ENCODE measurements around the gene MYH10. TPM values are rescaled to one million over a fixed set of nuclear protein-coding genes. Genes with fewer than 3 reads are reported as not detected.

Gene MYH10
- total and polyA plus RNA-seq, 4 donors = 86.0 to 121 (median 106) TPM

- H3K27ac ChIP-seq (ENCODE audit: low read depth, low read length) = no peak overlapping the region
Measured at GRCh38 chr17:8438441-8438840, 192.1 kb downstream of the MYH10 start.

GRCh38 chr17:8436844-8437171 lies 193.7 kb downstream of the MYH10 start:
- no peak for DNase-seq (ENCODE audit: low read depth in 4 of 6, low spot score in 6 of 6)
- H3K4me3 ChIP-seq (ENCODE audit: low read depth, low read length) = peak overlapping the region; percentile 67
- H3K27me3 ChIP-seq (ENCODE audit: control insufficient read depth, insufficient read depth, low read length) = no peaks in the 10 kb centered on the region
- peaks cover 10% of the 10 kb centered on the region for H3K36me3 ChIP-seq (ENCODE audit: control insufficient read depth, insufficient read depth, low read length)
- H3K9me3 ChIP-seq (ENCODE audit: control insufficient read depth, insufficient read depth, low read length) = no peaks in the 10 kb centered on the region
- peak overlapping the region; percentile 95 for H3K27ac ChIP-seq (ENCODE audit: low read depth, low read length)
- no CpG with 5 or more reads among the region's 5 CpGs for WGBS (ENCODE audit: insufficient coverage)
- no peaks in the 10 kb centered on the region for H3K4me1 ChIP-seq (ENCODE audit: control insufficient read depth, insufficient read depth, low read length)

More at GRCh38 chr17:8438441-8438840, 192.1 kb downstream of the MYH10 start:
- Histone ChIP-seq H3K9me3 (ENCODE audit: control insufficient read depth, insufficient read depth, low read length) (no peaks in the 10 kb centered on the region), H3K36me3 (ENCODE audit: control insufficient read depth, insufficient read depth, low read length) (peaks cover 10% of the 10 kb centered on the region), H3K4me1 (ENCODE audit: control insufficient read depth, insufficient read depth, low read length) (no peaks in the 10 kb centered on the region), H3K27me3 (ENCODE audit: control insufficient read depth, insufficient read depth, low read length) (no peaks in the 10 kb centered on the region), H3K4me3 (ENCODE audit: low read depth, low read length) (no peak overlapping the region)
- 80% methylated on average over 2 of the region's 5 CpGs for WGBS (ENCODE audit: insufficient coverage)
- DNase-seq (ENCODE audit: low read depth in 4 of 6, low spot score in 6 of 6) = no peak

GRCh38 chr17:8436169-8436843 lies 194.2 kb downstream of the MYH10 start:
- WGBS (ENCODE audit: insufficient coverage) = under 1% methylated on average over 38 of the region's 43 CpGs
- peak in 5 of 6 donors; percentile 2 to 55 (median 17) for DNase-seq (ENCODE audit: low read depth in 4 of 6, low spot score in 6 of 6)
- Histone ChIP-seq H3K27ac (ENCODE audit: low read depth, low read length) (peak overlapping the region; percentile 95), H3K9me3 (ENCODE audit: control insufficient read depth, insufficient read depth, low read length) (no peaks in the 10 kb centered on the region), H3K36me3 (ENCODE audit: control insufficient read depth, insufficient read depth, low read length) (peaks cover 10% of the 10 kb centered on the region), H3K4me3 (ENCODE audit: low read depth, low read length) (peak overlapping the region; percentile 67), H3K4me1 (ENCODE audit: control insufficient read depth, insufficient read depth, low read length) (no peaks in the 10 kb centered on the region), H3K27me3 (ENCODE audit: control insufficient read depth, insufficient read depth, low read length) (no peaks in the 10 kb centered on the region)

GRCh38 chr17:8435245-8436168 lies 195.0 kb downstream of the MYH10 start, which contains the start of gene NDEL1:
TSS of gene NDEL1 (plus strand) at chr17:8435884. CDS start at chr17:8444272, 8,388 bp downstream.
- Histone ChIP-seq H3K9me3 (ENCODE audit: control insufficient read depth, insufficient read depth, low read length) (no peaks in the 10 kb centered on the region), H3K27me3 (ENCODE audit: control insufficient read depth, insufficient read depth, low read length) (no peaks in the 10 kb centered on the region), H3K36me3 (ENCODE audit: control insufficient read depth, insufficient read depth, low read length) (peaks cover 10% of the 10 kb centered on the region), H3K4me3 (ENCODE audit: low read depth, low read length) (peak within 1 kb of the TSS; percentile 74), H3K27ac (ENCODE audit: low read depth, low read length) (peak within 1 kb of the TSS; percentile 97), H3K4me1 (ENCODE audit: control insufficient read depth, insufficient read depth, low read length) (no peaks in the 10 kb centered on the region)
- WGBS (ENCODE audit: insufficient coverage) = under 1% methylated on average over 66 of the region's 68 CpGs
- peak; percentile 85 to 99 (median 96) for DNase-seq (ENCODE audit: low read depth in 4 of 6, low spot score in 6 of 6)

GRCh38 chr17:8430966-8431365 lies 199.6 kb downstream of the MYH10 start:
- Histone ChIP-seq H3K27ac (ENCODE audit: low read depth, low read length) (no peak overlapping the region), H3K27me3 (ENCODE audit: control insufficient read depth, insufficient read depth, low read length) (no peaks in the 10 kb centered on the region), H3K4me1 (ENCODE audit: control insufficient read depth, insufficient read depth, low read length) (no peaks in the 10 kb centered on the region), H3K36me3 (ENCODE audit: control insufficient read depth, insufficient read depth, low read length) (no peaks in the 10 kb centered on the region), H3K4me3 (ENCODE audit: low read depth, low read length) (no peak overlapping the region), H3K9me3 (ENCODE audit: control insufficient read depth, insufficient read depth, low read length) (no peaks in the 10 kb centered on the region)
- DNase-seq (ENCODE audit: low read depth in 4 of 6, low spot score in 6 of 6) = peak in 1 of 6 donors; percentile 9
- 93% methylated on average over 6 of the region's 7 CpGs for WGBS (ENCODE audit: insufficient coverage)

- no peak overlapping the region for H3K27ac ChIP-seq (ENCODE audit: low read depth, low read length)
Measured at GRCh38 chr17:8426802-8427201, 203.7 kb downstream of the MYH10 start.

GRCh38 chr17:8426094-8426720 lies 204.3 kb downstream of the MYH10 start:
- WGBS (ENCODE audit: insufficient coverage) = 59% methylated on average over 3 of the region's 6 CpGs

More at GRCh38 chr17:8426802-8427201, 203.7 kb downstream of the MYH10 start:
- no peak for DNase-seq (ENCODE audit: low read depth in 4 of 6, low spot score in 6 of 6)
- Histone ChIP-seq H3K9me3 (ENCODE audit: control insufficient read depth, insufficient read depth, low read length) (no peaks in the 10 kb centered on the region), H3K27me3 (ENCODE audit: control insufficient read depth, insufficient read depth, low read length) (peaks cover under 1% of the 10 kb centered on the region), H3K4me1 (ENCODE audit: control insufficient read depth, insufficient read depth, low read length) (no peaks in the 10 kb centered on the region), H3K4me3 (ENCODE audit: low read depth, low read length) (no peak overlapping the region), H3K36me3 (ENCODE audit: control insufficient read depth, insufficient read depth, low read length) (no peaks in the 10 kb centered on the region)
- WGBS (ENCODE audit: insufficient coverage) = no CpG with 5 or more reads among the region's 3 CpGs

More at GRCh38 chr17:8426094-8426720, 204.3 kb downstream of the MYH10 start:
- Histone ChIP-seq H3K9me3 (ENCODE audit: control insufficient read depth, insufficient read depth, low read length) (no peaks in the 10 kb centered on the region), H3K36me3 (ENCODE audit: control insufficient read depth, insufficient read depth, low read length) (no peaks in the 10 kb centered on the region), H3K4me3 (ENCODE audit: low read depth, low read length) (no peak overlapping the region), H3K4me1 (ENCODE audit: control insufficient read depth, insufficient read depth, low read length) (no peaks in the 10 kb centered on the region), H3K27ac (ENCODE audit: low read depth, low read length) (no peak overlapping the region), H3K27me3 (ENCODE audit: control insufficient read depth, insufficient read depth, low read length) (peaks cover 5% of the 10 kb centered on the region)
- no peak for DNase-seq (ENCODE audit: low read depth in 4 of 6, low spot score in 6 of 6)

Small RNA genes within 50 kb of the gene (small RNA-seq; reads per million reads assigned to genes)
- not detected for gene RNU7-43P (ENCODE audit: low replicate concordance)

Other genes with a start within 250 kb of the MYH10 start
- gene RPL26, start 247.5 kb downstream of the MYH10 start, total RNA-seq = 1,000 to 10,000 TPM; 1,389 to 3,574 TPM
- gene RPL26, start 247.5 kb downstream of the MYH10 start, polyA plus RNA-seq (ENCODE audit: insufficient read length in 2 of 2) = 1,000 to 10,000 TPM; 1,423 to 1,516 TPM
- not detected for gene RNF222, start 232.9 kb downstream of the MYH10 start, total RNA-seq
- gene RNF222, start 232.9 kb downstream of the MYH10 start, polyA plus RNA-seq (ENCODE audit: insufficient read length in 2 of 2) = under 1 TPM in 1 of 2 donors, not detected in 1; 0.11 TPM
- 10 to 100 TPM; 30.7 to 45.4 TPM for gene NDEL1, start 194.8 kb downstream of the MYH10 start, total RNA-seq
- 10 to 100 TPM; 48.7 to 48.9 TPM for gene NDEL1, start 194.8 kb downstream of the MYH10 start, polyA plus RNA-seq (ENCODE audit: insufficient read length in 2 of 2)
- under 1 TPM in 1 of 2 donors, not detected in 1; 0.22 TPM for gene CCDC42, start 114.1 kb upstream of the MYH10 start, total RNA-seq
- gene CCDC42, start 114.1 kb upstream of the MYH10 start, polyA plus RNA-seq (ENCODE audit: insufficient read length in 2 of 2) = not detected
- gene SPDYE4, start 127.8 kb upstream of the MYH10 start, total RNA-seq = not detected
- gene SPDYE4, start 127.8 kb upstream of the MYH10 start, polyA plus RNA-seq (ENCODE audit: insufficient read length in 2 of 2) = under 1 TPM in 1 of 2 donors, not detected in 1; 0.98 TPM
- gene MFSD6L, start 168.6 kb upstream of the MYH10 start, total RNA-seq = under 1 TPM in 1 of 2 donors, not detected in 1; 0.11 TPM
- gene MFSD6L, start 168.6 kb upstream of the MYH10 start, polyA plus RNA-seq (ENCODE audit: insufficient read length in 2 of 2) = under 1 TPM; 0.16 to 0.36 TPM
- gene PIK3R6, start 236.9 kb upstream of the MYH10 start, total RNA-seq = under 1 TPM; 0.50 to 0.94 TPM
- gene PIK3R6, start 236.9 kb upstream of the MYH10 start, polyA plus RNA-seq (ENCODE audit: insufficient read length in 2 of 2) = 1 to 10 TPM; 3.2 to 4.7 TPM